Measurements from ENCODE around the gene POU2F3. TPM values are rescaled to one million over a fixed set of nuclear protein-coding genes. Genes with fewer than 3 reads are reported as not detected.

The POU2F3 gene
- polyA plus RNA-seq, 1 donor (not counting 4 experiments of a cell fraction or from before 2014, with no cell fraction given) = 0.96 TPM

DNA sequence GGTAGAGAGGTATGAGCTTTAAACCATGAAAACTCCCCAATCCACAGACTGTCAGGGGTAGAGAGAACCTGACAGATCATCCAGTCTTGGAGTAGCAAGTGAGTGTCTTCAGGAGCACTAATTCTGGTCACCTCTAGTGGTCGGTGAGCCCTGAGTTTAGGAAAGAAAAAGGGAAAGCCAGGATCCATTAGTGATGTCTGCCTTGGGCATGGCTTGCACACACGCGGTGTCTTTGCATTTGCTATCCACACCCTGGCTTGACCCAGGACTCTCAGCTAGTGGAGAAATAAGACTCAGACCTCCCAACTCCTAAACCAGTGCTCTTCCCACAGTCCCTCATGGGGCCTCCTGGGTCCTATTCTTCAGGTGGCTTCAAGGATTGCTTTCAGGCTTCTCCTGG, 19.3 kb downstream of the POU2F3 start:
- dilution Hi-C loops (cut with MboI; ENCODE audit: extremely low pct_ligation_motif_present, low sequenced_read_pairs) = no loop called here
- no peak overlapping the region for H3K9ac ChIP-seq (ENCODE audit: control insufficient read depth, extremely low read depth, insufficient read depth, low read length)
- H3K27me3 ChIP-seq (ENCODE audit: control insufficient read depth, extremely low read depth, insufficient read depth, low read length) = peaks cover 39% of the 10 kb centered on the region
- no peaks in the 10 kb centered on the region for H3K9me3 ChIP-seq (ENCODE audit: control insufficient read depth, low read depth, low read length)
- no peak for DNase-seq (ENCODE audit: low read depth, low spot score)
- no peaks in the 10 kb centered on the region for H4K20me1 ChIP-seq (ENCODE audit: control insufficient read depth, extremely low read depth, insufficient read depth, low read length)
- H3K27ac ChIP-seq (ENCODE audit: control insufficient read depth, insufficient read depth, low read length) = no peak overlapping the region
- H3K9me1 ChIP-seq (ENCODE audit: control insufficient read depth, extremely low read depth, insufficient read depth, low read length) = no peaks in the 10 kb centered on the region
- H3K4me3 ChIP-seq (ENCODE audit: control insufficient read depth in 2 of 3, extremely low read depth in 1 of 3, insufficient read depth in 2 of 3, low read depth in 1 of 3, low read length in 3 of 3) = no peak overlapping the region
- no peaks in the 10 kb centered on the region for H3K4me1 ChIP-seq (ENCODE audit: control insufficient read depth, extremely low read depth, insufficient read depth, low read length)
- TF ChIP-seq EZH2 (IDR thresholded peaks at IDR 0.05; ENCODE audit: low read length) (no peak), CTCF (optimal IDR thresholded peaks at IDR 0.05 in 1 of 3, IDR thresholded peaks at IDR 0.05 in 1 of 3, conservative IDR thresholded peaks at IDR 0.05 in 1 of 3; ENCODE audit: extremely low read depth in 1 of 3, insufficient read depth in 2 of 3, low read length in 3 of 3) (no peak)
- FAIRE-seq = no peak
- H3K4me2 ChIP-seq (ENCODE audit: control insufficient read depth, extremely low read depth, insufficient read depth, low read depth, low read length) = no peak overlapping the region
- H2AFZ ChIP-seq (ENCODE audit: control insufficient read depth, low read length) = no peak overlapping the region
- no peaks in the 10 kb centered on the region for H3K79me2 ChIP-seq (ENCODE audit: control insufficient read depth, insufficient read depth, low read length)
- H3K36me3 ChIP-seq (ENCODE audit: control insufficient read depth in 2 of 2, extremely low read depth in 1 of 2, insufficient read depth in 2 of 2, low read length in 2 of 2) = no peaks in the 10 kb centered on the region

DNA sequence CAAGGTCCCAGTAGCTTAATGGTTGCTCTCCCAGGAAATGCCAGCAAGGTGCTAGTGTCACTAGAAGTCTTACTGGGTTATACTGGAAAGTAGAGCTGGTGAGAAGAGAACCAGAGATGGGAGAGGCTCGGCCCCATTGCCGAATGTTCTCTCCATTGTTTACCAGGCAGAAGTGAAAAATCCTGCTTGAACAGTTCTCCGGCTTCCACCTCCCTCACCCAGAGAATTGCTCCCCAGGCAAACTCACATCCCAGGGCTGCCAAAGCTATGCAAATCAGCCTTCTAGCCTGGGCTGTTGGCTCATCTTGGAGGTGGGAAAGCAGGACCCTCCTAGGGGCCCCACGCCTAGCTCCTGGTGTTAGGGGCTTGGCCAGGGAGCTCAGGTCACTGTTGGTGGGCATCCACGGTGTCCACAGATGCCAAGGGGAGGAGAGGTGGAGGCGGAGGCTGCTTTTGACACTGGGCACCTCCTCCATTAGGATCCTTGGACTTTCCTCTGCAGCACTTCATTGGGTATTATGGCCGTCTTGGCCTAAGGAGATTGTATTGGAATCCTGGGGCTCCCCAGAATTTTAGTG, 20.1 kb downstream of the POU2F3 start:
- H3K27me3 ChIP-seq (ENCODE audit: control insufficient read depth, extremely low read depth, insufficient read depth, low read length) = peaks cover 33% of the 10 kb centered on the region
- H3K9ac ChIP-seq (ENCODE audit: control insufficient read depth, extremely low read depth, insufficient read depth, low read length) = no peak overlapping the region
- no peak overlapping the region for H3K4me2 ChIP-seq (ENCODE audit: control insufficient read depth, extremely low read depth, insufficient read depth, low read depth, low read length)
- H3K9me1 ChIP-seq (ENCODE audit: control insufficient read depth, extremely low read depth, insufficient read depth, low read length) = no peaks in the 10 kb centered on the region
- no peak overlapping the region for H3K27ac ChIP-seq (ENCODE audit: control insufficient read depth, insufficient read depth, low read length)
- H2AFZ ChIP-seq (ENCODE audit: control insufficient read depth, low read length) = no peak overlapping the region
- H3K9me3 ChIP-seq (ENCODE audit: control insufficient read depth, low read depth, low read length) = no peaks in the 10 kb centered on the region
- dilution Hi-C loops (cut with MboI; ENCODE audit: extremely low pct_ligation_motif_present, low sequenced_read_pairs) = no loop called here
- FAIRE-seq (no peak), DNase-seq (ENCODE audit: low read depth, low spot score) (no peak)
- TF ChIP-seq CTCF (optimal IDR thresholded peaks at IDR 0.05 in 1 of 3, IDR thresholded peaks at IDR 0.05 in 1 of 3, conservative IDR thresholded peaks at IDR 0.05 in 1 of 3; ENCODE audit: extremely low read depth in 1 of 3, insufficient read depth in 2 of 3, low read length in 3 of 3) (no peak), EZH2 (IDR thresholded peaks at IDR 0.05; ENCODE audit: low read length) (no peak)
- no peaks in the 10 kb centered on the region for H3K36me3 ChIP-seq (ENCODE audit: control insufficient read depth in 2 of 2, extremely low read depth in 1 of 2, insufficient read depth in 2 of 2, low read length in 2 of 2)
- no peak overlapping the region for H3K4me3 ChIP-seq (ENCODE audit: control insufficient read depth in 2 of 3, extremely low read depth in 1 of 3, insufficient read depth in 2 of 3, low read depth in 1 of 3, low read length in 3 of 3)
- H3K79me2 ChIP-seq (ENCODE audit: control insufficient read depth, insufficient read depth, low read length) = no peaks in the 10 kb centered on the region
- H4K20me1 ChIP-seq (ENCODE audit: control insufficient read depth, extremely low read depth, insufficient read depth, low read length) = no peaks in the 10 kb centered on the region
- H3K4me1 ChIP-seq (ENCODE audit: control insufficient read depth, extremely low read depth, insufficient read depth, low read length) = no peaks in the 10 kb centered on the region

Measured in keratinocyte (primary cell).